ENCODE measurements around the gene TTLL10. TPM values are rescaled to one million over a fixed set of nuclear protein-coding genes. Genes with fewer than 3 reads are reported as not detected.
"Not testable (repeated sequence)": the region's sequence is repeated elsewhere in the genome, so short reads cannot be mapped to it uniquely, and the experiment has no call there.

The TTLL10 gene
- total RNA-seq, 1 donor from 2014 or later, result 0.71 TPM

GRCh38 chr1:1167841-1168450 lies 5.7 kb upstream of the TTLL10 start:
- ATAC-seq, result no peak
- intact Hi-C loops (cut with DNase I), result no loop called here
- DNase-seq (ENCODE audit: low spot score), result no peak

DNA sequence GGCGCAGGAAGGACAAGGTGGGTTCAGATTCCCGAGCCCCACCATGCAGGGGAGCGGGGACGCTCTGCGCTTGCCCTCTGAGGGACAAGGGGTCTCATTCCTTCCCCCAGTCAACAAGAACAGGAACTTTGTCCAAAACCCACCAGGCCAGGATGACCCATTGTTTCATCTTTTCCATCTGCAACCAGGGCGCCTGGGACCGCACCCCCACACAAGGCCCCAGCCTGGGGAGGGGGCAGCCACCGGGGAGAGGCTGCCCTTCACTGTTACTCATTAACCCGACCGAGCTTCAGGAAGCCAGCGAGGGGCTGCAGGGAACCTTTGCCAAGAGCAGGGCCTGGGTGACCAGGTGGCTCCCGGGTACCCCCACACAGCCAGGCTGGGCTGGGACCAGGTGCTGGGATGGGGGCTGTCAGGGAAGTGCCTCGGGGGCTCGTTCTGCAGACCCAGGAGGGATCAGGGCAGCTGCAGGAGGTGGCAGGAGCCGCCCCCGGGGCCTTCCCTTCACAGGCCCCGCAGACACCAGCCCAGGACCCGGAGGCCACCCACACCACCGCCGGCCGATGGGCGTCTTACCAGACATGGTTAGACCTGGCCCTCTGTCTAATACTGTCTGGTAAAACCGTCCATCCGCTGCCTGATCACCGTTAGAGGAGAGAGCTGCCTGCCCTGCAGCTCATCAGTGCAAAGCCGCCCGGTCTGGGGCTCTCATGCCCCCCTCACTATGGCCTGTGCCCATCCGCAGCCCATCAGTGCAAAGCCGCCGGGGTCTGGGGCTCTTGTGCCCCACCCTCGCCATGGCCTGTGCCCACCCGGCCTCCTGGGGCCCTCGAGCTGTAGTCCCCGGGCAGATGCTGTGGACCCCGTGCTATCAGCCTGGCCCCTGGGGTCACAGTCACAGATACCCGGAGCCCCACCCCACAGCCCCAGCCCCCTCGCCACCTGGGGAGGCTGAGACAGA lies 4.9 kb upstream of the TTLL10 start:
- ATAC-seq (no peak), DNase-seq (ENCODE audit: low spot score) (no peak)
- intact Hi-C loops (cut with DNase I), result no loop called here

DNA sequence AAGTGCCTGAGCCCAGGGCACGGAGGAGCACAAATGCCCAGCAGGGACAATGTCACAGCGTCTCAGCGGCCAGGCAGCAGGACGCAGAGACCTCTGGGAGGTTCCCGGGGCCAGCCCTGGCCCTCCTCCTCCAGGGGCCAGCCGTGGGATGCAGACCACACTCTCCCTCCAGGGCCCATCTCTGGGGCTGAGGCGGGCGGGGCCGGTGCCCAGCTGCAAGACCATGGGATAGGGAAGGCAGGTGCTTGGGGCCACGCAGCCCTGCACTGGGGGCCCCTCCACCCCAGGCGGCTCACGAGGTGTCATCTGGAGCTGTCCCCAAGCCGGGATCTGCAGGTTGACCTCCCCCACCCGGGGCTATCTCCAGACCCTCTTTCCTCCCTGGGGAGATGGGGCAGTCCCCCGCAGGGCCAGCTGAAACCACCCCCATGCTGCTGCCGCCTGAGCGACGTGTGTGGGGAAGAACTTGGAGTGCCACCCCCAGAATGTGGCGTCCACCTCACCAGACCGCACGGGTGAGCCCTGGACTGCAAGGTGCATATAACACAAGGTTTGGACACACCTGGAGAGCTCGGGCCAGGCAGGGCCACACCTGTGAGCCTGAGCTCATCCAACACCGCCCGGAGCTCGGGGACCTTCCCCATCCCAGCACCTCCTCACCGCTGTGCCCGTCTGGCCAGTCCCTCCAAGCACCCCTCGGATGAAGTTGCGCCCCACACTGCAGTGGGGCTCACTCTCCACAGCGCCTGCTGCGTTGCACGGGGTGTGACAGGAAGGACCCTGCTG lies 4.1 kb upstream of the TTLL10 start:
- ATAC-seq (no peak), DNase-seq (ENCODE audit: low spot score) (no peak)
- intact Hi-C loops (cut with DNase I), result no loop called here

- ATAC-seq (no peak), DNase-seq (ENCODE audit: low spot score) (no peak)
- intact Hi-C loops (cut with DNase I), result no loop called here
Observed at GRCh38 chr1:1170215-1171091, 3.2 kb upstream of the TTLL10 start.

GRCh38 chr1:1171161-1171545 lies 2.5 kb upstream of the TTLL10 start:
- DNase-seq (ENCODE audit: low spot score) (no peak), ATAC-seq (no peak)
- intact Hi-C loops (cut with DNase I), result no loop called here

DNA sequence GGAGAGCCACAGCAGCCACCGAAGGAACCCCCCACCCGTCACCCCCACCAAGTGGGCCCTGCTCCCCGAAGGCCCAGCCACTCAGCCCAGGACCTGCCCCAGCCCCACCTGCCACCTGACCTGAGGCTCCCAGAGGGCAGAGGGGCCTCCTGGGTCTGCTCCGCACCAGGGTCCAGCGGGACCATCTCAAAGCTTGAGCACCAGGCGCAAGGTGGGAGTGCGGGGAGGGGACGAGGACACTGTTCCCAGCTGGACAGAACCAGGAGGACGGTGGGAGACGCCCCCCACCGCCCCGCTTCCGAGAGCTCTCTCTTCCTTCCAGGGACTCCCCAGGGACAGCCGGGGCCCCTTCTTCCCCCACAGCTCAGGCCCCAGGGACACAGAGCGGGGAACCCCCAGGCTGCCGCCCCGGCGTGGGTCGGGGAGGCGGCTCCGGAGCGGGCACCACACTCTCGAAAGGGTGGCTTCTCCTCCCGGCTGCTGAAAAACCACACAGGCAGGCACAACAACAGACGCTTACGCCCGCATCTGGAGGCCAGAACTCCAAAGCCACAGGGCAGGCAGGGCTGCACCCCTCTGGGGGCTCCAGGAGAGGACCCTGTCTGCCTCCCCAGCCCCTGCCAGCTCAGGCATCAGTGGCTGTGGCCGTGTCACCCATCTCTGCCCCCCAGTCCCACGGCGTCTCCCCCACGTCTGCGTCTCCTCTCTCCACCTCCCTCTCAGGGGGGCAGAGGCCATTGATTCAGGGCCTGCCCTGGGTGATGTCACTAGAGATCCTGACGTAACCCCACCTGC lies 1.9 kb upstream of the TTLL10 start:
- intact Hi-C loops (cut with DNase I), result no loop called here
- DNase-seq (ENCODE audit: low spot score) (no peak), ATAC-seq (no peak)

DNA sequence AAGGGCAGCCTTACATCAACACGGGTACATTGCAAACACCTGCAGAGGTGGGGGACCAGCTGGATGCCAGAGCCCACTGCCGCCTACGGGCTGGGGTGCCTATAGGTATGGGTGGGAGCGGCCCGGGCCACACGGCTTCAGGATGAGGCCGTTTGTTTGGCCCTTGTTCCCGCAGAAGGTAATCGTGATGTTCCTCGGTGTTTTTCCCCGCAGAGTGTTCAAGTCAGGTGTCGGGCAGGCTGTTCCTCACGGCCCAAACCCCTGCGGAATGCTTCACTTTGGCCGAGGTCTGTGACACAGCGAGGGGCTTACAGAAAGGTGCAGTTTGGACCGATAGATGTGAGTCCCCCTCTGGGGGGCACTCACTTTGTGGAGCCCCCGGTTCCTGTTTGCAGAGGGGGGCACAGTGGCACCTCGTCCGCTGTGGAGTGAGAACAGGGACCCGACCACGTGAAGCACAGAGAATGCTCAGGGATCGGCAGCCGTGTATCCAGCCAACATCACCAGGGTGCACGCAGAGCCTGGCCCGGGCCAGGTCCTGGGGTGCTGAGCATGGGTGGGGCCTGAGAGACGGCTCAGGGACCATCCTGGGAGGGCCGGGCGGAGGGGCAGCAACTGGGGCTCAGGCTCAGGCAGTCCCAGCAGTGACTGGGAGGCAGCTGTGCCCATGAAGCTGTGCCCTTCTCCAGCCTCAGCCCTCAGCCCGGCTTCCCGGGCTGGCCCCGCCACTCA lies 453 bp upstream of the TTLL10 start:
- DNase-seq (ENCODE audit: low spot score), result no peak

DNA sequence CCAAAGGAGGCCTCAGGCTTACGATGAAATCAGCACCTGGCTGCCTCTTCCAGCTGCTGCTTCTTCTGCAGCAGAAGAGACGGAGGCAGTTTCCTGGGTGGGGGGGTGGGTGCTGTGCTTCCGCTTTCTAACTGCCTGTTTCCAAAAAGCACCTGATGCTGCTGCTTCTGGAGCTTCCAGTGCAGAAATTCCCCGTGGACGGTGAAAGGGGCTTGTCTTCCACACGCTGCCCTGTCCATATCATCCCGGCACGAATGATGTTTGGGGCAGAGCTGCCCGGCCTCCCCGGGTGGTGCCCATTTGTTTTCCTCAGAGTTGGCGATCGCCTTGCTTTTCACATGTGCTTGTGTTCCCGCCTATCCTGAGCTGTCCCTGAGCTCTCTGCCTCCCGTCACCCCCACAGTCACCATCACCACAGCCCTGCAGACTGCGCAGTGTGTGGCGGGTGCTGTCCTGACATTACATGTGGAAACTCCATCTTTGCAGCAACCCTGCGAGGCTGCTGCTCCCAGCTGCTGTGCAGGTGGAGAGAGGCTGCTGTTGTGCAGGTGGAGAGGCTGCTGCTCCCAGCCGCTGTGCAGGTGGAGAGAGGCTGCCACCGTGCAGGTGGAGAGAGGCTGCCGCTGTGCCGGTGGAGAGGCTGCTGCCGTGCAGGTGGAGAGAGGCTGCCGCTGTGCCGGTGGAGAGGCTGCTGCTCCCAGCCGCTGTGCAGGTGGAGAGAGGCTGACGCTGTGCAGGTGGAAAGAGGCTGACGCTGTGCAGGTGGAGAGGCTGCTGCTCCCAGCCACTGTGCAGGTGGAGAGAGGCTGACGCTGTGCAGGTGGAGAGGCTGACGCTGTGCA lies 1.8 kb downstream of the TTLL10 start:
- intact Hi-C loops (cut with DNase I), result no loop called here
- ATAC-seq, result no peak
- DNase-seq (ENCODE audit: low spot score), result no peak

More for the DNA sequence above, 453 bp upstream of the TTLL10 start:
- ATAC-seq, result no peak
- intact Hi-C loops (cut with DNase I), result no loop called here

GRCh38 chr1:1176063-1176761 lies 2.5 kb downstream of the TTLL10 start:
- ATAC-seq; intact Hi-C loops (cut with DNase I); DNase-seq (ENCODE audit: low spot score): not testable (repeated sequence)

- DNase-seq (ENCODE audit: low spot score) (no peak), ATAC-seq (no peak)
- intact Hi-C loops (cut with DNase I), result no loop called here
Observed at GRCh38 chr1:1176931-1177330, 3.3 kb downstream of the TTLL10 start.

DNA sequence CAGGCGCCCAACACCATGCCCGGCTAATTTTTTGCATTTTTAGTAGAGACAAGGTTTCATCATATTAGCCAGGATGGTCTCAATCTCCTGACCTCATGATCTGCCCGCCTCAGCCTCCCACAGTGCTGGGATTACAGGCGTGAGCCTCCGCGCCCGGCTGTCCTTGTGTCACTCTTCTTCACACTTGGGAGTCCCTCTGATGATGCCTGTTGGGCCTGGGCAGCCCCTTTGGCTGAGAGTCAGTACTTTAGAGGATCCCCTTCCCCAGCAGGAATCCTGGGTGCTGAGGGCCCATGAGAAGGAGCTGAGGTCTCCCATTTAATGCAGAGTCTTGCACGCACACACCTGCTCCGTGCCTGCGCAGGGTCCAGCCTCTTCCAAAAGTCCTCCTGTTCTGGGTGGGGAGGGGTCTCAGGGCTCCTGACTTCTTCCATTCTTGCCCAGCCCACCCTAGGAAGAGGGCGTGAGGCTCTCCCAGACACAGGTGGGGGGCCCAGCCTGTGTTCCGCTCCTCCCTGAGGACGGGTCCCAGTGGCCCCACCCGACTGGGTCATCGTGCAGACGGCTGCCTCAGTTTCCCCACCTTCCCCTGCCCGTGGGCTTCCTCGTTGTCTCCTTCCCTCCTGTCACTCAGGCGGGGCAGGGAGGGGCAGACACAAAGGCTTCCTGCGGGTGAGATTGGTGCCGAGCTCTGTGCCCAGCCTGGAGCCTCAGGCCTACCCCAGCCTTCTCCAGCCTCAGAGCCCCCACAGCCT lies 3.9 kb downstream of the TTLL10 start:
- intact Hi-C loops (cut with DNase I), result no loop called here
- DNase-seq (ENCODE audit: low spot score) (no peak), ATAC-seq (no peak)

- DNase-seq (ENCODE audit: low spot score), result no peak
- no peak for ATAC-seq
- intact Hi-C loops (cut with DNase I), result no loop called here
Observed at GRCh38 chr1:1178794-1179331, 5.2 kb downstream of the TTLL10 start.

- ATAC-seq (no peak), DNase-seq (ENCODE audit: low spot score) (no peak)
- intact Hi-C loops (cut with DNase I), result no loop called here
Observed at GRCh38 chr1:1179346-1179982, 5.8 kb downstream of the TTLL10 start.

DNA sequence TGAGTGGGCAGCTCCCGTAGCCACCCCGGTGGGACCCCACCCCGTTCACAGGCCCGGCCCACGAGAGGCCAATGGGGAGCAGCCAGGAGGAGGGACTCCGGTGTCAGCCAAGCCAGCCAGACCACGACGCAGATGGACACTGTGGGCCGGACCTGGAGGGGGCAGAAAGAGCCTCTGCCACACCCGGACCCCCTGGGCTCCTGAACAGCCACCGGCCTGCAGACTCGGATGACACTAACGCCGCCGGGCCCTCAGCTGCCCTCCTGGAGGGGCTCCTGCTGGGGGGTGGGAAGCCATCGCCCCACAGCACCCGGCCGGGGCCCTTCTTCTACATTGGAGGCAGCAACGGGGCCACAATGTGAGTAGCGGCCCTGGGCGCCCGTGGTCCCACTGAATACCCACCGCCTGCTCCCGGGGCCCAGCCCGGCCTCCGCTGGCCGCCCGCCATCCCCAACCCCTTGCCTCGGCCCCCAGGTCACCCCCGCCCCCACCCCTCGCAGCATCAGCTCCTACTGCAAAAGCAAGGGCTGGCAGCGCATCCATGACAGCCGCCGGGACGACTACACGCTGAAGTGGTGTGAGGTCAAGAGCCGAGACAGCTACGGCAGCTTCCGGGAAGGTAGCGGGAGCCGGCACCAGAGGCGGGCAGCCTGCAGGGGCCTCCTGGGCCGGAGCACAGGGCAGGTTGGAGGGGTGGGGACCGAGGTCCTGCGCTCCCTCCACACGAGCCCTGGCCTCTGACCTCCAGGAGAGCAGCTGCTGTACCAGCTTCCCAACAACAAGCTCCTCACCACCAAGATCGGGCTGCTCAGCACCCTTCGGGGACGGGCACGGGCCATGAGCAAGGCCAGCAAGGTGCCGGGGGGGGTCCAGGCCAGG lies 6.5 kb downstream of the TTLL10 start:
- intact Hi-C loops (cut with DNase I), result no loop called here
- DNase-seq (ENCODE audit: low spot score) (no peak), ATAC-seq (no peak)

Data from sciatic nerve (tissue), 2 donors.